GM12801 (cell line): ENCODE data around the gene ZC3H4.

Source experiments
- CTCF ChIP-seq: IDR thresholded peaks from one replicate; pipeline ENCODE4 v1.5.1; 2011; ENCODE audit warnings: control low read depth; ENCODE audit not compliant: insufficient read length; ENCODE audit errors: extremely low read depth

The ZC3H4 gene

GRCh38 chr19:47096100-47096704 is 17.4 kb downstream of the ZC3H4 start:
- TF ChIP-seq CTCF, result no peak

GRCh38 chr19:47095476-47096099 is 18.0 kb downstream of the ZC3H4 start:
- TF ChIP-seq CTCF, result no peak

GRCh38 chr19:47094557-47095475 is 18.8 kb downstream of the ZC3H4 start:
- TF ChIP-seq CTCF, result no peak

- no peak for TF ChIP-seq CTCF
Observed at GRCh38 chr19:47093841-47094240, 19.7 kb downstream of the ZC3H4 start.

- no peak for TF ChIP-seq CTCF
Observed at GRCh38 chr19:47093254-47093653, 20.3 kb downstream of the ZC3H4 start.

- no peak for TF ChIP-seq CTCF
Observed at GRCh38 chr19:47089767-47090350, 23.7 kb downstream of the ZC3H4 start.

- TF ChIP-seq CTCF, result no peak
Observed at GRCh38 chr19:47086280-47086679, 27.3 kb downstream of the ZC3H4 start.
